GM21528 (cell line): ENCODE measurements around the gene ELN.

ENCODE experiments used
- ATAC-seq: cut with Tn5 transposase; IDR thresholded peaks from one replicate; pipeline ENCODE4 v1.9.1; 2021; ENCODE audit warnings: mild to moderate bottlenecking, moderate library complexity; ENCODE audit not compliant: unreplicated experiment, low FRiP score

The ELN gene

DNA sequence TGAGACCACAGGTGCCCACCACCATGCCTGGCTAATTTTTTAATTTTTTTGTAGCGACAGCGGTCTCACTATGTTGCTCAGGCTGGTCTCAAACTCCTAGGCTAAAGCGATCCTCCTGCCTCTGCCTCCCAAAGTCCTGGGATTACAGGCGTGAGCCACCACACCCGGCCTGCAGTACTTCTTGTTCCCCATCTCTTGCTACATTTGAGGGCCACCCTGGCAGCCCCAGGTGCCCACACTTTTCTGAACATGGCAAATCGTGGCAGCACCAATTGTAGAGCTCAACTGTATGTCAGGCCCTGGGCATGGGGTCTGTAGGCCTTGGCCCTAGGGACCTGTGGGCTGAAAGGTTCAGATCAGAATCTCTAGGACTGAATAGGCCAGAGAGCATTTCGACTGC is 30.5 kb downstream of the ELN start:
- ATAC-seq = no peak

DNA sequence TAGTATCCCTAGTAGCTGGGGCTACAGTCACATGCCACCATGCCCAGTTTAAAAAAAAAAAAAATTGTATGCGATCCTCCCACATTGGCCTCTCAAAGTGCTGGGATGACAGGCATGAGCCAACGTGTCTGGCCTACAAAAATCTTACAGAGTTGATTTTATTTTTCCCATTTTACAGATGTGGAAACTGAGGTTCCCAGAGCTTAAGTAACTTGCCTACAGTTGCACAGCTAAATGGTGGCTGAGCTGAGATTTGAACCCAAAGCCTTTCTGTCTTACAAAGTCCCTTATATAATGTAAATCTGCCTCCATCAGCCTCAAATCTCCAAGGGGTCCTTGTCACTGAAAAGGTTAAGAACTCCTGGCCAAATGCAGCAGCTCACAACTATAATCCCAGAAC is 31.1 kb downstream of the ELN start:
- ATAC-seq = no peak

DNA sequence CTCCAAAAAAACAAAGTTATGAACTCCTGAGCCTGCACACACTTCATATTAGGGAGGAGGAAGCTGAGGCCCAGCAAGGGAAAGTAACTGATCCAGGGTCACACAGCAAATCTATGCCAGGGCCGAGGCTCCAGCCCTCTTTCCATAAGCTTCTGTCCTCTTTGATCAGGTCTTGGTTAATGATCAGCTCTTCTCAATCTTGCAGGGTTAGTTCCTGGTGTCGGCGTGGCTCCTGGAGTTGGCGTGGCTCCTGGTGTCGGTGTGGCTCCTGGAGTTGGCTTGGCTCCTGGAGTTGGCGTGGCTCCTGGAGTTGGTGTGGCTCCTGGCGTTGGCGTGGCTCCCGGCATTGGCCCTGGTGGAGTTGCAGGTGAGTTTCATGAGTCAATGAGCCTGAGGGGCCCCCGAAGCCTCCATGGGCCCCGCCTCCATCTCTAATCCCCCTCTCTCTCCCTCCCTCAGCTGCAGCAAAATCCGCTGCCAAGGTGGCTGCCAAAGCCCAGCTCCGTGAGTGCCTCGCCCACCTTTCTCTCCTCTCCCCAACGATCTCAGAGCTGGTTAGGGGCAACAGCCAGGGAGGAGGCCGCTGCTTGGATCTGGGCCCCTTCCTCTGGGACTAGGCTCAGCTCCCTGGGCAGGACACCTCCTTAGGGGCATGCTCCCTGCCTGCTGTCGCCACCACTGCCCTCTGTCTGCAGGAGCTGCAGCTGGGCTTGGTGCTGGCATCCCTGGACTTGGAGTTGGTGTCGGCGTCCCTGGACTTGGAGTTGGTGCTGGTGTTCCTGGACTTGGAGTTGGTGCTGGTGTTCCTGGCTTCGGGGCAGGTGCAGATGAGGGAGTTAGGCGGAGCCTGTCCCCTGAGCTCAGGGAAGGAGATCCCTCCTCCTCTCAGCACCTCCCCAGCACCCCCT is 32.0 kb downstream of the ELN start:
- no peak for ATAC-seq

DNA sequence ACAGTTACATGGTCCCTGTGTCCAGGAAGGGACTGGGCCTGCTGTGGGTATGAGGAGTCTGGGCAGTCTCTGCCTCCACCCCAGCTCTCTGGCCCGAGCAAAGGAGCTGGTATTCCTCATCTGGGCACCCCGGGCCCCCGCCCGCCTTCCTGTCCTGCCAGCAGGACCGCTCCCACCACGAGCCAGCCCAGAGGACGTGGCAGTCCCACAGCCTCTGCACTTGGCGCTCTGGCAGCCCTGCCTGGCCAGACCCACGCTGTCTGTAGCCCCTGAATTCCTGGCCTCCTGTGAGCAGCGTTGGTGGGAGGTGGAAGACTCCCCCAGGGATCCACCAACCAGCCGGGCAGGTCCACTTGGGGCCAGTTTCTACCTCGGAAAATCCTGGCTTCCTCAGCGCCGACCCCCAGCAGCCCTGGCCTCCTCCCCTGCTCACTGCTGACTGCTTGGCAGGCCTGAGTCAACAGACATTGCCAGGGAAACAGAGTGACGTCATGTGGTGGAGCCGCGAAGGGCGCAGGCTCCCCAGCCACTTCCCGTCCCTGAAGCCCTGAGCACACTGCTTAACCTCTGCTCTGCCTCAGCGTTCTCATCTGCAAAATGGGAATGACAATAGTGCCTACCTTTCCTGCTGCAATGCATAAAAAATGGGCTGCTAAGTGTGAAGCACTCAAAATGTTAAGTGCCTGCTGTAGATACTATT is 34.0 kb downstream of the ELN start:
- ATAC-seq = no peak

DNA sequence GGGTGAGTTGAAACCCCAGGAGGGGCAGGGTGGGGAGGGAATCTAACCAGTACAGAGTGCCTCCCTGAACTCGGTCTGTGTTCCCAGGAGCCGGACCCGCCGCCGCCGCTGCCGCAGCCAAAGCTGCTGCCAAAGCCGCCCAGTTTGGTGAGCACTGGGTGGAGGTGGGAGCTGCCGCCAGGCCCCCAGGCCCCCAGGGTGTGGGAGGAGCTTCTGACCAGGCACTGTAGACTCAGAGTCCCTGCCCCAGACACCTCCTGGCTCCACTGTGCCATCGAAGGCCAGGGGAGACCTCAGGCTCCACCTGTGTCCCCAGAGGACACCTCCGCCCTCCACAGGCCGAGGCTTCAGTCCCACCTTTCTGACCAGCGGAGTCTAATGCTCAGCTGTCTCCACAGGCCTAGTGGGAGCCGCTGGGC is 35.3 kb downstream of the ELN start:
- ATAC-seq = no peak

DNA sequence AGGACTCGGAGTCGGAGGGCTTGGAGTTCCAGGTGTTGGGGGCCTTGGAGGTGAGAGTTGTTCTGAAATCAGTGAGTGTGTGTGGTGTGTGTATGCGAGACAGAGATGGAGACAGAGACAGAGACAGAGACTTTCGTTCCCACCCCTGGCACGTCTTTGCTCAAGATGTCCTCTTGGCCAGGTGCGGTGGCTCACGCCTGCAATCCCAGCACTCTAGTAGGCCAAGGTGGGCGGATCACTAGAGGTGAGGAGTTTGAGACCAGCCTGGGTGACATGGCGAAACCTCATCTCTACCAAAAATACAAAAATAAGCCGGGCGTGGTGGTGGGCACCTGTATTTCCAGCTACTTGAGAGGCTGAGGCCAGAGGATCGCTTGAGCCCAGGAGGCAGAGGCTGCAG is 35.7 kb downstream of the ELN start:
- no peak for ATAC-seq

DNA sequence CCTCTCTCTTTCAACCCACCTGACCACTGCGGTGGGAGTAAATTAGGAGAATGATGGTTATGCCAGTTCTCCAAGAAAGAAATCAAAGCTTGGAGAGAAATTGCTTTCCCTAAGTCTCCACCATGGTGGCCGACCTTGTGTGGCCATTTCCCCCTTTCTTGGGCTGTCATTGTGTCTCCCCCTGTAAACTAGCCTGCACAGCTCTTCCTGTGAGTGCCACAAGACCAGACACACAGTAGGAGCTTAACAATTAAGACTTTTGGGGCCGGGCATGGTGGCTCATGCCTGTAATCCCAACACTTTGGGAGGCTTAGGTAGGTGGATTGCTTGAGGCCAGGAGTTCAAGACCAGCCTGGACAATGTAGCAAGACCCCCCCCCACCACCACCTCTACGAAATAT is 36.7 kb downstream of the ELN start:
- ATAC-seq = no peak

DNA sequence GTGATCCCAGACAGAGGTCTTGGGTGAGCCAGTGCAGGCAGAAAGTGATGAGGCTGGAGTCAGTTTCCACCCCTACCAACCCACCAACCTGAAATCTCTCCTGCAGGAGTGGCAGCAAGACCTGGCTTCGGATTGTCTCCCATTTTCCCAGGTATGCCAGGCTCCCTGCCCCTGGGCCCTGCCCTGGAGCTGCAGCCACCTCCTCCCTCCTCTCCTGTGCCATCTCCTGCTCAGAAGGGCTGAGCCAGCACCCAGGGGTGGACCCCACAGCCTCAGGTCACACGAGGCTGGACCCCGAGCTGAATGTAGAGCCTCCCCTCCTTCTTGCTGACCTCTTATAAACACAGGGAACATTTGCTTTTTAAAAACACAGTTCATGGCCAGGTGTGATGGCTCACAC is 38.7 kb downstream of the ELN start:
- ATAC-seq = no peak

DNA sequence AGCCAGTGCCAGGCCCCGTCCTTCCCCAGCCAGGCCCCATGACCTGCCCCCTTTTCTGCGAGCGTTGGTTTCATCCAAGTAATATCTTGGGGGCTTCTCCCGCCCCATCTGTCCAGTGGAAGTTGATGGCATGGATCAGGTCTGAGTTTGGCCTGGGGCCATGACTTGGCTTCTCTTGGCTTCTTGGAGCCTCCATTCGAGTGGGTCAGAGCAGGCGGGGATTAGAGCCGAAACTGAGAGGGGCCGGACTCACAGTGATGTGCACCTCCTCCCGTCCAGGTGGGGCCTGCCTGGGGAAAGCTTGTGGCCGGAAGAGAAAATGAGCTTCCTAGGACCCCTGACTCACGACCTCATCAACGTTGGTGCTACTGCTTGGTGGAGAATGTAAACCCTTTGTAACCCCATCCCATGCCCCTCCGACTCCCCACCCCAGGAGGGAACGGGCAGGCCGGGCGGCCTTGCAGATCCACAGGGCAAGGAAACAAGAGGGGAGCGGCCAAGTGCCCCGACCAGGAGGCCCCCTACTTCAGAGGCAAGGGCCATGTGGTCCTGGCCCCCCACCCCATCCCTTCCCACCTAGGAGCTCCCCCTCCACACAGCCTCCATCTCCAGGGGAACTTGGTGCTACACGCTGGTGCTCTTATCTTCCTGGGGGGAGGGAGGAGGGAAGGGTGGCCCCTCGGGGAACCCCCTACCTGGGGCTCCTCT is 40.6 kb downstream of the ELN start:
- no peak for ATAC-seq

DNA sequence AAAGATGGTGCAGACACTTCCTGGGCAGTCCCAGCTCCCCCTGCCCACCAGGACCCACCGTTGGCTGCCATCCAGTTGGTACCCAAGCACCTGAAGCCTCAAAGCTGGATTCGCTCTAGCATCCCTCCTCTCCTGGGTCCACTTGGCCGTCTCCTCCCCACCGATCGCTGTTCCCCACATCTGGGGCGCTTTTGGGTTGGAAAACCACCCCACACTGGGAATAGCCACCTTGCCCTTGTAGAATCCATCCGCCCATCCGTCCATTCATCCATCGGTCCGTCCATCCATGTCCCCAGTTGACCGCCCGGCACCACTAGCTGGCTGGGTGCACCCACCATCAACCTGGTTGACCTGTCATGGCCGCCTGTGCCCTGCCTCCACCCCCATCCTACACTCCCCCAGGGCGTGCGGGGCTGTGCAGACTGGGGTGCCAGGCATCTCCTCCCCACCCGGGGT is 41.1 kb downstream of the ELN start:
- ATAC-seq = no peak

DNA sequence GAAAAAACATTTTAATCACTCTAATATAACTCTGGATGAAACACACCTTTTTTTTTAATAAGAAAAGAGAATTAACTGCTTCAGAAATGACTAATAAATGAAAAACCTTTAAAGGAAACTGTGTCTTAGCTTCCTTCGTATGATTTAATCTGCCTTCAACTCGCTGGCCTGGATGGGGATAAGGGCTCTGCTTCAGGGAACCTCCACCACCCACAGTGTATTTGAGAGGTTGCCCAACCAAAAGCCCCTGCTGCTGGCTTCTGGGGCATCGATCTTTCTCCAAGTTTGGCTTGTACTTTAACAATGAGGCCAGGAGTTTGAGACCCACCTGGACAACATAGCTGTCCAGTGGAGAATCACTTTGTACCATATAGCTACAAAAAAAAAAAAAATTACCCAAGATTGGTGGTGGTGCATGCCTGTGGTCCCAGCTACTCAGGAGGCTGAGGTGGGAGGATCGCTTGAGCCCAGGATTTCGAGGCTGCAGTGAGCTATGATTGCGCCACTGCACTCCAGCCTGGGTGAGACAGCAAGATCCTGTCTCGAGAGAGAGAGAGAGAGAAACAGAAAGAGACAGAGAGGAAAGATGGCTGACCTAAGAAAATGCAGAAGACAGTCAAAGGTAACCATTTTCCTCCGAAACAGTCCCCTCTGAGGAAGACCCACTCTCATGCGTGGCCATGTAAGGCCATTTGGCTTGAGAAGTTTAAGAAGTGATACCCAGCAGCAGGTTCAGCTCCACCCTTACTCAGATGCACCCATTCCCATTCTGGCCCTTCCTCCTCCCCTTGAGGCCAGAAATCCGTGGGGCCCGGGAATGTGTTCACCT is 42.0 kb downstream of the ELN start:
- ATAC-seq = no peak

DNA sequence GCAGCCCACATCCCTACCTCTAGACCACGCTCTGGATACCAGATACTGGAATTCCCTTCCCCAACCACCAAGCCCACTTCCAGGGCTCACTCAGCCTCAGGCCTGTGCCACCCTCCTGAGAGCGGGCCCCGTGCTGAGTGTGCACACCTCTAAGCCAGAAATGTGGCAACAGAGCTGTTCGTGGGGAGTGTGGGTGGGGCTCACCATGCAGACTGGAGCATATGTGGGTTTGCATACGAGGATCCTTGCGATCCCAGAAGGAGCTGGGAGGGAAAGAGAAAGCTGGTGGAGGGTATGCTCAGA is 42.6 kb downstream of the ELN start:
- ATAC-seq = no peak

DNA sequence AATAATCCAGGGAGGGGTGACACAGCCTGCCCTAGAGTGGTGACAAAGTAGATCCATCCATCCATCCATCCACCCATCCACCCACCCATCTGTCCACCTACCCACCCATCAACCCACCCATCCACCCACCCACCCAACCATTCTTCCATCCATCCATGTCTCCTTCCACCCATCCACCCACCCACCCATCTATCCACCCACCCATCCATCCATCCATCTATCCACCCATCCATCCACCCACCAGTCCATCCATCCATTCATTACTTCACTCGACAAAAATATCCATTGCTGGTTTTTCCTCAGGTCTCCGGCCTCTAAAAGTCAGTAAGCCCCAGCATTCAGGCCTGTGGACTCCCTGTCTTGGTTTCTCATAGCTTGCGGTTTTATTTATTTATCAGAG is 43.1 kb downstream of the ELN start:
- no peak for ATAC-seq

DNA sequence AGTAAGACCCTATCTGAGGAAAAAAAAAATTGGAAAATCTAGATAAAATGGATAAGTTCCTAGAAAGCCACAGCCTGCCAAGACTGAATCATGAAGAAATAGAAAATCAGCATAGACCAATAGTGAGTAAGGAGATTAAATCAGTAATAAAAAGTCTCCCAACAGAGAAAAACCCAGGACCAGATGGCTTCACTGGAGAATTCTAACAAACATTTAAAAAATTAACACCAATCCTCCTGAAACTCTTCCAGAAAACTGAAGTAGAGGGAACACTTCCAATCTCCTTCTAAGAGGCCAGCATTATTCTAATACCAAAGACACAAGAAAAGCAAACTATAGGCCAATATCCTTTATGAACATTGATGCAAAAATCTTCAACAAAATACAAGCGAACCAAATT is 46.8 kb downstream of the ELN start:
- no peak for ATAC-seq

DNA sequence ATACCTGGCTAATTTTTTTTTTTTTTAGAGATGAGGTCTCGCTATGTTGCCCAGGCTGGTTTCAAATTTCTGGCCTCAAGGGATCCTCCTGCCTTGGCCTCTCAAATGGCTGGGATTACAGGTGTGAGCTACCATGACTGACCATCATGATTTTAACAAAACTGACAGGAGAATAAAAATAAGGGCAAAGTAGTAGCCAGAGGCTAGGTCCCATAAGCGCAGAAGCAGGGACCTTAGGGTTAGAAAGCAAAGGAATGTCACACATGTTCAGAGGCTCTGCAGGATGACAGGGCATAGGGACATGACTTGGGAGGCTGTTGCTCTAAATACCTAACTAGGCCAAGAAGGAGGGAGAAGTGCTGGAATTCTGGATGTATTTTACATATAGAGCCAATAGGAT is 50.5 kb downstream of the ELN start:
- no peak for ATAC-seq

DNA sequence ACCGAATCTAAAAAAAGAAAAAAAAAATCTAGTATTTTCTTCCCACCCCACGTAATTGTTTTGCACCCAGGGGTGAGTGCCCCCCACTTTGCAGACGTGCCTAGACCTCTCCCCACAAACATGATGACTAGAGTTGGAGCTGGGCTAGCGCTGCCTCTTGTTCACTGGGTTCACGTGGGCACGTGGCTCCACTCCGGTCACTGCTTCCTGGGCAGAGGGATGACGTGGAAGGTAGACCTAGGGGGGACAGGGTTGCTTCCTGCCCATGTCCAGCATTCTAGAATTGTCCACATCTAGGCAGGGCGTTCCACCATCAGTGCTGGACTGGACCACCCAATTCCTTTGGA is 54.8 kb downstream of the ELN start:
- no peak for ATAC-seq

DNA sequence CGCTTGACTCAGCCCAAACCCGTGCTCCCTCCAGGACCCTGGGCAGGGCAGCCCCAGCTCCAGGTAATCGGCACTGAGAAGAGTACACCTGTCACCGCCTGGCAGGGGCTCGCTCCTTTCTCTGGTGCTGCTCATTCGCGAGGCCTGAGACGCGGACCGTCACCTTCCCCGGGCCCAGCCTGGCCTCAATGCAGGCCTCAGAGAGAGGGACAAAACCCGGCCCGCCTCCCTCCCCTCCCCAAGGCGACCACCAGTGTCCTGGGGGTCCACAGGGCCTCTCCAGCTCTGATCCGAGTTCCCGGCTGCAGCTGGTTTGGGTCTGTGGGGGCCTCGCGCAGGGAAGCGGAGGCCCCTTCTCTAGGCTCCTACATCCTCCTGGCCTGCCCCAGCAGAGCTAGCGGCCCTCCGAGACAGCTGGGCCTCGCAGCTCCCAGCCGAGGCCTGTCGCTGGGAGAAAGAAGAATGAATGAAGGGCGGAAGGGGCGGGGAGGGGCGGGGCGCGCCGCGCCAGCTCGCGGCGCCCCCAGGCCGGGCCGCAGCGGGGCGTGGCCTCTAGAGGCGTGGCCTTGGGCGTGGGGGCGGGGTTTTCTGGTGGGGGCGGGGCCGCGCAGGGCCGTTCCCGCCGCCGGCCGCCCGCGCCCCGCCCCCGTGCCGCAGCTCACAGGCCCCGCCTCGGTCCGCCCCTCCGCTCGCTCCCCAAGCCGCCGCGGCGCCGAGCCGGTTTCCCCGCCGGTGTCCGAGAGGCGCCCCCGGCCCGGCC is 55.3 kb downstream of the ELN start, which contains the start of gene LIMK1:
Gene LIMK1, plus strand, starts transcription at position 688 of the 760 bp plus-strand sequence. CDS start 187 bp downstream, outside the sequence.
- peak; percentile 65 for ATAC-seq

DNA sequence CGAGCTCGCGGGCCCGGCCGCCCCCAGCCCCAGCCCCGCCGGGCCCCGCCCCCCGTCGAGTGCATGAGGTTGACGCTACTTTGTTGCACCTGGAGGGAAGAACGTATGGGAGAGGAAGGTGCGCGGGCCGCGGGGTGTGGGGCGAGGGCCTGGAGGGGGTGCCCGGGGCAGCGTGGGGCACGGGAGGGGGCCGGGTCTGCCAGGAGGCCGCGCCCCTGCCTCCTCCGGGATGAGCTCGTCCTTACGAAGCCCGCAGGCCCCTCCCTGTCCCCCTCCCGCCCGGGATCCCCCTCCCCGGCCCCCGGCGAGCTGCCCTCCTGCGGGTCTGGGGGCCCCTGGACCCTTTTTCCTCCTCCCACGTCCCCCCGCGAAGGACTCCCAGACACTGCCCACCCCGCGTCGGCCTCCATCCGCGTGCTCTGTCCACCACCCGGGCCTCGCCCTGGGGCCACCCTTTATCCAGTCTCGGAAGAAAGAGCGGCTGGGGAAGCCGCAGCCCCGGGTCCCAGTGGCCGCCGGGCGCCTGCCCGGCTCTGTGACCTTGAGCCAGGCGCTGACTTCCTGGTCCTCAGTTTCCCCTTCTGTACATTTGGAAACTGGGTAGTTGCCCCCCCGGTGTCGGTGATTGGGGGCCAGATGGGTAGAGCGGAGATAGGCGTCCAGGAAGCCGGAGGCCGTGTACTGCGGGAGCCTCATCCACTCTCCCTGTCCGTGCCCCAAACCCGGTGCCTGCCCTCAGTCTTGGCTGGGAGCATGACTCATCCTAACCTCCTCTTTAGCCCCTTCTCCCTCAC is 56.2 kb downstream of the ELN start:
- peak; percentile 41 for ATAC-seq
